Measurements from ENCODE around the gene GSTP1. TPM values are rescaled to one million over a fixed set of nuclear protein-coding genes. Genes with fewer than 3 reads are reported as not detected.
A peak's percentile ranks its signal among the peaks of the same experiment; 100 is the strongest.

GSTP1 gene
- 100 to 1,000 TPM; 117 to 201 TPM for total RNA-seq
- polyA plus RNA-seq (ENCODE audit: insufficient read depth, low read depth, low replicate concordance): 211 TPM
- long read RNA-seq, donor 1, transcript GSTP1-202 (7 exons, 961 nt): major isoform, 355 of 457 reads
- long read RNA-seq, donor 1, transcript GSTP1-203 (3 exons, 736 nt): minor isoform, 12 of 457 reads
- long read RNA-seq, donor 1, partial matches to known transcripts: 85 of 457 reads
- long read RNA-seq, donor 1, other reads (novel, unspliced or antisense): 5 of 457 reads
- long read RNA-seq, donor 2, transcript GSTP1-202 (7 exons, 961 nt): major isoform, 214 of 306 reads
- long read RNA-seq, donor 2, transcript GSTP1-203 (3 exons, 736 nt): minor isoform, 15 of 306 reads
- long read RNA-seq, donor 2, partial matches to known transcripts: 77 of 306 reads
- long read RNA-seq, donor 2, other reads (novel, unspliced or antisense): 0 of 306 reads

DNA sequence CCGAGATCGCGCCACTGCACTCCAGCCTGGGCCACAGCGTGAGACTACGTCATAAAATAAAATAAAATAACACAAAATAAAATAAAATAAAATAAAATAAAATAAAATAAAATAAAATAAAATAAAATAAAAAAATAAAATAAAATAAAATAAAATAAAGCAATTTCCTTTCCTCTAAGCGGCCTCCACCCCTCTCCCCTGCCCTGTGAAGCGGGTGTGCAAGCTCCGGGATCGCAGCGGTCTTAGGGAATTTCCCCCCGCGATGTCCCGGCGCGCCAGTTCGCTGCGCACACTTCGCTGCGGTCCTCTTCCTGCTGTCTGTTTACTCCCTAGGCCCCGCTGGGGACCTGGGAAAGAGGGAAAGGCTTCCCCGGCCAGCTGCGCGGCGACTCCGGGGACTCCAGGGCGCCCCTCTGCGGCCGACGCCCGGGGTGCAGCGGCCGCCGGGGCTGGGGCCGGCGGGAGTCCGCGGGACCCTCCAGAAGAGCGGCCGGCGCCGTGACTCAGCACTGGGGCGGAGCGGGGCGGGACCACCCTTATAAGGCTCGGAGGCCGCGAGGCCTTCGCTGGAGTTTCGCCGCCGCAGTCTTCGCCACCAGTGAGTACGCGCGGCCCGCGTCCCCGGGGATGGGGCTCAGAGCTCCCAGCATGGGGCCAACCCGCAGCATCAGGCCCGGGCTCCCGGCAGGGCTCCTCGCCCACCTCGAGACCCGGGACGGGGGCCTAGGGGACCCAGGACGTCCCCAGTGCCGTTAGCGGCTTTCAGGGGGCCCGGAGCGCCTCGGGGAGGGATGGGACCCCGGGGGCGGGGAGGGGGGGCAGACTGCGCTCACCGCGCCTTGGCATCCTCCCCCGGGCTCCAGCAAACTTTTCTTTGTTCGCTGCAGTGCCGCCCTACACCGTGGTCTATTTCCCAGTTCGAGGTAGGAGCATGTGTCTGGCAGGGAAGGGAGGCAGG, at the start of gene GSTP1:
Gene GSTP1 (plus strand): TSS at position 566 of the 958 bp plus-strand sequence. CDS start 32 bp downstream, at position 598.
- intact Hi-C loops (cut with DNase I; ENCODE audit: low total_unique reads): no loop called here
- WGBS, 2 donors: 1 to 4% methylated on average over 19 to 79 of the region's 81 CpGs

DNA sequence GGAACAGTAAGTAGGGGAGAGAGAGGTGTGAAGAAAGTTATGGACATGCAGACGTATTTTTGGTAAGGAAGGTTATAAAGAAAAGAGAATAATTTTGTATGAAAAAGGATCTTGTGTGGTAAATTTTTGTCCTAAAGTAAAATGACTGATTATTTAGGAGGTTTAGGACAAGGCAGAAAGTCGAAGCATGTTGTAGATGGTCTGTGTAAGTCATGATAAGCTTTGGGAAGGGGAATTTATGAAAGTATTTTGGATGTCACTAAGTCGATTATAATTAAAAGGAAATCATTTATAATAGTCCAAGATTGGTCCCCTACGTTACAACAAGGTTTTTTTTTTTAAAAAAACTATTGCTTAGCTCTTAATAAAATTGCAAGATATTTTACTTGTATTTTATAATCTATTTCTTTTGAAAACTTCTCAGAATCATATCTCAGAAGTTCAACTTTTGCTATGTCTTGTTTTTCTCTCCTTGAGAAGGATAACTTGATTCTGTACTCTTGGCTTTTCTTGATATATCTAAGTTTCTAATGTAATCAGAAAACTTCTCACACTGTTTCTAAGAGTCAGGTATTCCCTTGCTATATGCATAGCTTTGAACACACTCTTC, 49.4 kb upstream of the GSTP1 start:
- Histone ChIP-seq H3K4me3 (no peak overlapping the region), H3K9me3 (no peaks in the 10 kb centered on the region), H3K36me3 (ENCODE audit: low read depth, missing control alignments) (no peaks in the 10 kb centered on the region), H3K27me3 (no peaks in the 10 kb centered on the region), H3K27ac (no peak overlapping the region), H3K4me1 (no peaks in the 10 kb centered on the region)
- DNase-seq: no peak
- WGBS, 2 donors: 49 to 53% methylated on average over 4 of the region's 4 CpGs
- intact Hi-C loops (cut with DNase I; ENCODE audit: low total_unique reads): no loop called here
- TF ChIP-seq, protein P1, sequence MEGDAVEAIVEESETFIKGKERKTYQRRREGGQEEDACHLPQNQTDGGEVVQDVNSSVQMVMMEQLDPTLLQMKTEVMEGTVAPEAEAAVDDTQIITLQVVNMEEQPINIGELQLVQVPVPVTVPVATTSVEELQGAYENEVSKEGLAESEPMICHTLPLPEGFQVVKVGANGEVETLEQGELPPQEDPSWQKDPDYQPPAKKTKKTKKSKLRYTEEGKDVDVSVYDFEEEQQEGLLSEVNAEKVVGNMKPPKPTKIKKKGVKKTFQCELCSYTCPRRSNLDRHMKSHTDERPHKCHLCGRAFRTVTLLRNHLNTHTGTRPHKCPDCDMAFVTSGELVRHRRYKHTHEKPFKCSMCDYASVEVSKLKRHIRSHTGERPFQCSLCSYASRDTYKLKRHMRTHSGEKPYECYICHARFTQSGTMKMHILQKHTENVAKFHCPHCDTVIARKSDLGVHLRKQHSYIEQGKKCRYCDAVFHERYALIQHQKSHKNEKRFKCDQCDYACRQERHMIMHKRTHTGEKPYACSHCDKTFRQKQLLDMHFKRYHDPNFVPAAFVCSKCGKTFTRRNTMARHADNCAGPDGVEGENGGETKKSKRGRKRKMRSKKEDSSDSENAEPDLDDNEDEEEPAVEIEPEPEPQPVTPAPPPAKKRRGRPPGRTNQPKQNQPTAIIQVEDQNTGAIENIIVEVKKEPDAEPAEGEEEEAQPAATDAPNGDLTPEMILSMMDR (IDR thresholded peaks at IDR 0.05): no peak
- no peak for TF ChIP-seq POLR2A (IDR thresholded peaks at IDR 0.05)

More for the DNA sequence above, at the start of gene GSTP1:
- Histone ChIP-seq H3K27me3 (no peaks in the 10 kb centered on the region), H3K36me3 (ENCODE audit: low read depth, missing control alignments) (no peaks in the 10 kb centered on the region), H3K4me1 (peaks cover 5% of the 10 kb centered on the region), H3K4me3 (peak within 1 kb of the TSS; percentile 63 to 64), H3K9me3 (no peaks in the 10 kb centered on the region), H3K27ac (peak within 1 kb of the TSS; percentile 88 to 94)
- peak; percentile 94 for DNase-seq
- TF ChIP-seq POLR2A (IDR thresholded peaks at IDR 0.05): peak; percentile 62
- TF ChIP-seq, protein P1 (IDR thresholded peaks at IDR 0.05): peak; percentile 70 to 73 (median 70)

DNA sequence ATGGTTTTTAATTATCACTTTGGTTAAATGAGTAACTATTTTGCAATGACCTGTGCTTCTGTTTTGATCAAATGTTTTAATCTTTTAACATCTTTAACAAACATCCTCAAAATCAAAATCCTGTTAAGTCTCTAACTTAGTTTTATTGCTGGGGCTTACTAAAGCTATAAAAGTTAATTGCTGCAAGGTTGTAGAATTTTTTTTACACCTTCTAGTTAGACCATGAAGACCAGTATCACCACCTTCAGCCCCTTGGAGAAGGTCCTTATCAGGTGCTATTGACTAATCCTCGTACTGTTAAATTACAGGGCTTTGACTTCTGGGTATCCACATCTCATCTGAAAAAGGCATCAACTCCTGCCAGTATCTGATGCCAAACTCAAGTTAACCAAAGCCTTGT, 48.1 kb upstream of the GSTP1 start:
- DNase-seq: no peak
- intact Hi-C loops (cut with DNase I; ENCODE audit: low total_unique reads): no loop called here
- H3K27ac ChIP-seq: no peak overlapping the region
- no peaks in the 10 kb centered on the region for H3K27me3 ChIP-seq
- H3K9me3 ChIP-seq: no peaks in the 10 kb centered on the region
- whole genome bisulfite sequencing, 2 donors: 85 to 94% methylated on average over 1 of the region's 1 CpG
- no peaks in the 10 kb centered on the region for H3K4me1 ChIP-seq
- no peaks in the 10 kb centered on the region for H3K36me3 ChIP-seq (ENCODE audit: low read depth, missing control alignments)
- TF ChIP-seq, protein P1 (IDR thresholded peaks at IDR 0.05): no peak
- no peak for TF ChIP-seq POLR2A (IDR thresholded peaks at IDR 0.05)
- no peak overlapping the region for H3K4me3 ChIP-seq

DNA sequence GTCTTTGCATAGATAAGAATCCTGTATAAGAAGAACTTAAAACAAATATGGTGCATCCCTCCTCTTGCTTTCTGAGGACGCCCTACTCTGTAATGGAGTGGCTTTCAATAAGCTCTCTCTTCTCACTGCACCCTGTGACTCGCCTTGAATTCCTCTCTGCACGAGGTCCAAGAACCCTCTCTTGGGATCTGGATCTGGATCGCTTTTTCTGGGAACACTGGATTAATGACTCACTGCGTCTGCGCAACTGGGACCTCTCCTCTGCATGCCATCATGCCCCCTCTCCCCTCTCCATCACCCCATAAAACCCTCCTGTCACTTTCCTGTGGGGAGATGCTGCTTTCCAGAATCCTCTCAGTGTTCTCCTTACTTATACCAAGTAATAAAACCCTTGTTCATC, 45.3 kb upstream of the GSTP1 start:
- TF ChIP-seq POLR2A (IDR thresholded peaks at IDR 0.05): no peak
- TF ChIP-seq, protein P1 (IDR thresholded peaks at IDR 0.05): no peak
- Histone ChIP-seq H3K36me3 (ENCODE audit: low read depth, missing control alignments) (no peaks in the 10 kb centered on the region), H3K4me1 (no peaks in the 10 kb centered on the region), H3K27ac (no peak overlapping the region), H3K27me3 (no peaks in the 10 kb centered on the region), H3K9me3 (no peaks in the 10 kb centered on the region), H3K4me3 (no peak overlapping the region)
- intact Hi-C loops (cut with DNase I; ENCODE audit: low total_unique reads): no loop called here
- DNase-seq: no peak
- WGBS, 2 donors: 76% methylated on average over 6 of the region's 6 CpGs

Measured in testis (tissue), 5 donors.